CD8-positive, alpha-beta memory T cell (primary cell): ENCODE results near the gene HERC4. TPM values are rescaled to one million over a fixed set of nuclear protein-coding genes. Genes with fewer than 3 reads are reported as not detected.

Source experiments
- CTCF ChIA-PET: fragments of 350-600 bp; sonication (Branson Sonifier 250); formaldehyde crosslinking; loops from one replicate; lab custom pipeline; 2021; ENCODE audit warnings: antibody characterized with exemption; lab: Charles Lee
- POLR2A ChIA-PET: fragments of 350-600 bp; sonication (Branson Sonifier 250); formaldehyde crosslinking; loops from one replicate; lab custom pipeline; 2021; ENCODE audit warnings: antibody characterized with exemption; lab: Charles Lee
- DNase-seq, 5 donors: peaks; one replicate each; pipeline versions ENCODE4 v3.0.0 to v3.0.0-alpha.2; 2020 to 2022; ENCODE audit warnings: mixed read lengths in 1 of 5
- H3K27ac ChIP-seq: one replicate; pipeline ENCODE4 v1.7.0; 2013; ENCODE audit warnings: low read depth, mild to moderate bottlenecking, low read length, moderate library complexity
- H3K27me3 ChIP-seq: 2 replicates; pipeline ENCODE4 v1.7.0; 2013; ENCODE audit warnings: low read length, mild to moderate bottlenecking; ENCODE audit not compliant: insufficient read depth, poor library complexity, severe bottlenecking
- H3K36me3 ChIP-seq: 2 replicates; pipeline ENCODE4 v1.7.0; 2013; ENCODE audit warnings: mild to moderate bottlenecking, low read length, moderate library complexity; ENCODE audit not compliant: insufficient read depth
- H3K4me1 ChIP-seq: 2 replicates; pipeline ENCODE4 v1.7.0; 2013; ENCODE audit warnings: mild to moderate bottlenecking, low read length, moderate library complexity; ENCODE audit not compliant: insufficient read depth
- H3K4me3 ChIP-seq: 2 replicates; pipeline ENCODE4 v1.7.0; 2013; ENCODE audit warnings: mild to moderate bottlenecking, low read length
- H3K9me3 ChIP-seq: 2 replicates; pipeline ENCODE4 v1.7.0; 2013; ENCODE audit warnings: mild to moderate bottlenecking, low read length
- H3K27ac Mint-ChIP-seq, 8 donors: one replicate each; pipeline ENCODE4 v1.8.0; 2020 to 2021; ENCODE audit warnings: mixed read lengths in 8 of 8, mild to moderate bottlenecking in 6 of 8, inconsistent platforms in 3 of 8, moderate library complexity in 3 of 8
- H3K27me3 Mint-ChIP-seq, 2 donors: one replicate each; pipeline ENCODE4 v1.8.0; 2020 to 2021; ENCODE audit warnings: mixed read lengths in 2 of 2, mild to moderate bottlenecking in 1 of 2, moderate library complexity in 1 of 2
- H3K36me3 Mint-ChIP-seq, 3 donors: one replicate each; pipeline ENCODE4 v1.8.0; 2020 to 2021; ENCODE audit warnings: mixed read lengths in 3 of 3, inconsistent platforms in 1 of 3, mild to moderate bottlenecking in 1 of 3
- H3K4me1 Mint-ChIP-seq, 3 donors: one replicate each; pipeline ENCODE4 v1.8.0; 2020 to 2021; ENCODE audit warnings: mixed read lengths in 3 of 3, inconsistent platforms in 1 of 3, mild to moderate bottlenecking in 1 of 3
- H3K4me3 Mint-ChIP-seq, 7 donors: one replicate each; pipeline ENCODE4 v1.8.0; 2020 to 2021; ENCODE audit warnings: mixed read lengths in 7 of 7, mild to moderate bottlenecking in 6 of 7, moderate library complexity in 4 of 7, inconsistent platforms in 2 of 7
- H3K9me3 Mint-ChIP-seq, 5 donors: one replicate each; pipeline ENCODE4 v1.8.0; 2020 to 2022; ENCODE audit warnings: mixed read lengths in 5 of 5, mild to moderate bottlenecking in 3 of 5, moderate library complexity in 2 of 5, inconsistent platforms in 1 of 5
- polyA plus RNA-seq: library from polyadenylated mRNA; unstranded; fragments of 300-500 nt; fragmentation: Illumina TruSeq; gene quantifications from one replicate; pipeline ENCODE4 v1.2.3, GENCODE V29; 2021
- total RNA-seq, 2 experiments: library from RNA; stranded (reverse); gene quantifications; one replicate each; pipeline ENCODE4 v1.2.3, GENCODE V29; 2021

HERC4 gene
- total and polyA plus RNA-seq, 3 experiments from 2014 or later, result 19.0 to 41.6 (median 41.0) TPM

- no peaks in the 10 kb centered on the region for H3K9me3 Mint-ChIP-seq
- H3K4me3 ChIP-seq, result no peak overlapping the region
- POLR2A ChIA-PET, result no interaction called here
- no peak overlapping the region for H3K27ac Mint-ChIP-seq
- no peak overlapping the region for H3K27ac ChIP-seq
- H3K9me3 ChIP-seq, result no peaks in the 10 kb centered on the region
- peaks cover 3 to 6% (median 4%) of the 10 kb centered on the region in 3 donors for H3K4me1 Mint-ChIP-seq
- H3K27me3 ChIP-seq, result no peaks in the 10 kb centered on the region
- no peaks in the 10 kb centered on the region for H3K4me1 ChIP-seq
- CTCF ChIA-PET, result no interaction called here
- peaks cover 0 to 4% of the 10 kb centered on the region in 2 donors for H3K27me3 Mint-ChIP-seq
- H3K4me3 Mint-ChIP-seq, result no peak overlapping the region
- no peaks in the 10 kb centered on the region for H3K36me3 ChIP-seq
- no peak for DNase-seq
- no peaks in the 10 kb centered on the region for H3K36me3 Mint-ChIP-seq
Measured at GRCh38 chr10:68101066-68101465, 26.0 kb upstream of the HERC4 start.

- CTCF ChIA-PET, result no interaction called here
- no peaks in the 10 kb centered on the region for H3K4me1 ChIP-seq
- no peaks in the 10 kb centered on the region for H3K27me3 ChIP-seq
- no peak overlapping the region for H3K27ac ChIP-seq
- Mint-ChIP-seq H3K4me1 (peaks cover 3 to 6% (median 4%) of the 10 kb centered on the region in 3 donors), H3K27ac (no peak overlapping the region), H3K9me3 (no peaks in the 10 kb centered on the region), H3K27me3 (peaks cover 0 to 4% of the 10 kb centered on the region in 2 donors), H3K4me3 (no peak overlapping the region), H3K36me3 (no peaks in the 10 kb centered on the region)
- DNase-seq, result no peak
- H3K9me3 ChIP-seq, result no peaks in the 10 kb centered on the region
- no peaks in the 10 kb centered on the region for H3K36me3 ChIP-seq
- H3K4me3 ChIP-seq, result no peak overlapping the region
- POLR2A ChIA-PET, result interaction anchor here (1.1 kb wide), 1 partner anchor 15 kb away, joined by 3 read pairs; no protein-coding TSS in a partner anchor
Measured at GRCh38 chr10:68099736-68100135, 24.7 kb upstream of the HERC4 start.

- Mint-ChIP-seq H3K9me3 (no peaks in the 10 kb centered on the region), H3K4me3 (no peak overlapping the region)
- DNase-seq, result no peak
Measured at GRCh38 chr10:68096913-68097516, 21.9 kb upstream of the HERC4 start.

GRCh38 chr10:68095153-68095552, 20.1 kb upstream of the HERC4 start:
- H3K27ac ChIP-seq, result no peak overlapping the region
- Mint-ChIP-seq H3K36me3 (no peaks in the 10 kb centered on the region), H3K4me1 (peaks cover 0 to 2% (median 1%) of the 10 kb centered on the region in 3 donors), H3K9me3 (no peaks in the 10 kb centered on the region), H3K27ac (peak overlapping the region in 1 of 8 donors; percentile 8), H3K4me3 (no peak overlapping the region), H3K27me3 (peaks cover 0 to 2% of the 10 kb centered on the region in 2 donors)
- no peak overlapping the region for H3K4me3 ChIP-seq
- ChIA-PET POLR2A (no interaction called here), CTCF (no interaction called here)
- no peak for DNase-seq
- H3K36me3 ChIP-seq, result no peaks in the 10 kb centered on the region
- H3K27me3 ChIP-seq, result no peaks in the 10 kb centered on the region
- H3K4me1 ChIP-seq, result no peaks in the 10 kb centered on the region
- no peaks in the 10 kb centered on the region for H3K9me3 ChIP-seq

More at GRCh38 chr10:68096913-68097516, 21.9 kb upstream of the HERC4 start:
- Mint-ChIP-seq H3K27me3 (peaks cover 0 to 4% of the 10 kb centered on the region in 2 donors), H3K27ac (no peak overlapping the region), H3K36me3 (no peaks in the 10 kb centered on the region), H3K4me1 (peaks cover 3 to 6% (median 4%) of the 10 kb centered on the region in 3 donors)
- Histone ChIP-seq H3K9me3 (no peaks in the 10 kb centered on the region), H3K27ac (no peak overlapping the region), H3K4me3 (no peak overlapping the region), H3K36me3 (no peaks in the 10 kb centered on the region), H3K4me1 (no peaks in the 10 kb centered on the region), H3K27me3 (no peaks in the 10 kb centered on the region)
- ChIA-PET POLR2A (no interaction called here), CTCF (no interaction called here)

DNA sequence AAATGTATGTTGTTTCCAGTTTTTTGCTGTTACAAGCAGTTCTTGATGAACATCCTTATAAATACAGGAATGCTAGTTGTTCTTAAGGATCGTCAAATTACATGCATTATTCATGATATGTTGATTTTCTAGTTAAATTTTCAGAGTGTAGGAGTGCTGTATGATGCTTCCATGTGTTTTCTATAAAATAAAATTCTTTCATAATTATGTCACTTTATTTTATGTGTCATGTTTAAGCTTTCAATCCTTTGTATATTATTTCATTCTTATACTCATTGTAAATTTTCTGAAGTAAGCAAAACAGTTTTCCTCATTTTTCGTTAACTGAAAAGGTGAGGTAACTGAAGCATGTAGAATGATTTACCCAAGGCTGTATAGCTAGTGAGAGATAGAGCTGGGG, 17.4 kb upstream of the HERC4 start:
- no peak overlapping the region for H3K4me3 ChIP-seq
- DNase-seq, result no peak
- CTCF ChIA-PET, result no interaction called here

DNA sequence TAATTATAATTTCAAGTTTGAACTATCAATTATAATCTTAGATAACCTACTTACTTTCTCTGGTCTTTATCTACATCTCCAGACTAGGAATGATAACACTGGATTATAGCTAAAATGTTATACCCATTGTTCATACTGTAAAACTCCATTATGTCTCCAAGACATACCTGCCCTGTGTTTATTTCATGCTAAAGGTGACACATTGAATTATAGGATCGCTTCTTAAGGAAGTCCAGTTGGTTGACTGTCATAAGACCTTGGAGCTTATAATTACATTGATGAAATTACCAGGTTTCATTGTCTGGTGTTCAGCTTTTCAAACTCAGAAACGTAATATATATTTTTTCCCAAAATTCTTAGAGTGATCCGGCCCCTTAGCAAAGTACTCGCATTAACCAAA, 15.5 kb upstream of the HERC4 start:
- H3K4me3 Mint-ChIP-seq, result no peak overlapping the region
- POLR2A ChIA-PET, result no interaction called here

More for the DNA sequence above, 17.4 kb upstream of the HERC4 start:
- H3K36me3 ChIP-seq, result no peaks in the 10 kb centered on the region
- peaks cover 0 to 4% of the 10 kb centered on the region in 2 donors for H3K27me3 Mint-ChIP-seq
- no peaks in the 10 kb centered on the region for H3K27me3 ChIP-seq
- no peak overlapping the region for H3K27ac ChIP-seq
- no peak overlapping the region for H3K4me3 Mint-ChIP-seq
- H3K9me3 Mint-ChIP-seq, result no peaks in the 10 kb centered on the region
- H3K4me1 ChIP-seq, result no peaks in the 10 kb centered on the region
- H3K9me3 ChIP-seq, result no peaks in the 10 kb centered on the region
- H3K27ac Mint-ChIP-seq, result no peak overlapping the region
- no peaks in the 10 kb centered on the region for H3K36me3 Mint-ChIP-seq
- H3K4me1 Mint-ChIP-seq, result peaks cover 2 to 5% (median 4%) of the 10 kb centered on the region in 3 donors
- POLR2A ChIA-PET, result no interaction called here

GRCh38 chr10:68088740-68089139, 13.7 kb upstream of the HERC4 start:
- Mint-ChIP-seq H3K4me1 (peaks cover 2 to 9% (median 4%) of the 10 kb centered on the region in 3 donors), H3K36me3 (peaks cover 0 to 4% (median 0%) of the 10 kb centered on the region in 3 donors), H3K9me3 (no peaks in the 10 kb centered on the region), H3K27me3 (peaks cover 5 to 9% of the 10 kb centered on the region in 2 donors), H3K27ac (no peak overlapping the region), H3K4me3 (peak overlapping the region in 1 of 7 donors; percentile 18)
- Histone ChIP-seq H3K4me3 (no peak overlapping the region), H3K27me3 (no peaks in the 10 kb centered on the region), H3K9me3 (no peaks in the 10 kb centered on the region), H3K27ac (no peak overlapping the region), H3K4me1 (no peaks in the 10 kb centered on the region), H3K36me3 (no peaks in the 10 kb centered on the region)
- ChIA-PET CTCF (no interaction called here), POLR2A (no interaction called here)
- DNase-seq, result no peak

More for the DNA sequence above, 15.5 kb upstream of the HERC4 start:
- Histone ChIP-seq H3K4me3 (no peak overlapping the region), H3K4me1 (no peaks in the 10 kb centered on the region), H3K36me3 (no peaks in the 10 kb centered on the region), H3K27me3 (no peaks in the 10 kb centered on the region), H3K27ac (no peak overlapping the region), H3K9me3 (no peaks in the 10 kb centered on the region)
- DNase-seq, result no peak
- Mint-ChIP-seq H3K27me3 (peaks cover 5 to 6% of the 10 kb centered on the region in 2 donors), H3K27ac (no peak overlapping the region), H3K9me3 (no peaks in the 10 kb centered on the region), H3K36me3 (peaks cover 0 to 3% (median 0%) of the 10 kb centered on the region in 3 donors), H3K4me1 (peaks cover 2 to 9% (median 4%) of the 10 kb centered on the region in 3 donors)
- CTCF ChIA-PET, result interaction anchor here (0.5 kb wide), 1 partner anchor 233 kb away, joined by 3 read pairs; no protein-coding TSS in a partner anchor

- Histone ChIP-seq H3K27ac (no peak overlapping the region), H3K36me3 (no peaks in the 10 kb centered on the region), H3K4me3 (no peak overlapping the region), H3K27me3 (no peaks in the 10 kb centered on the region), H3K4me1 (no peaks in the 10 kb centered on the region), H3K9me3 (no peaks in the 10 kb centered on the region)
- ChIA-PET POLR2A (no interaction called here), CTCF (no interaction called here)
- Mint-ChIP-seq H3K4me3 (no peak overlapping the region), H3K36me3 (peaks cover 0 to 4% (median 0%) of the 10 kb centered on the region in 3 donors), H3K27me3 (peaks cover 5 to 9% of the 10 kb centered on the region in 2 donors), H3K4me1 (peaks cover 2 to 9% (median 4%) of the 10 kb centered on the region in 3 donors), H3K9me3 (no peaks in the 10 kb centered on the region), H3K27ac (no peak overlapping the region)
- DNase-seq, result no peak
Measured at GRCh38 chr10:68087685-68088401, 12.8 kb upstream of the HERC4 start.
